ENCODE results near the gene SLC22A31. TPM values are rescaled to one million over a fixed set of nuclear protein-coding genes. Genes with fewer than 3 reads are reported as not detected.

Gene SLC22A31
- total RNA-seq, 2 donors from 2014 or later = 0.81 TPM; not detected in 1

DNA sequence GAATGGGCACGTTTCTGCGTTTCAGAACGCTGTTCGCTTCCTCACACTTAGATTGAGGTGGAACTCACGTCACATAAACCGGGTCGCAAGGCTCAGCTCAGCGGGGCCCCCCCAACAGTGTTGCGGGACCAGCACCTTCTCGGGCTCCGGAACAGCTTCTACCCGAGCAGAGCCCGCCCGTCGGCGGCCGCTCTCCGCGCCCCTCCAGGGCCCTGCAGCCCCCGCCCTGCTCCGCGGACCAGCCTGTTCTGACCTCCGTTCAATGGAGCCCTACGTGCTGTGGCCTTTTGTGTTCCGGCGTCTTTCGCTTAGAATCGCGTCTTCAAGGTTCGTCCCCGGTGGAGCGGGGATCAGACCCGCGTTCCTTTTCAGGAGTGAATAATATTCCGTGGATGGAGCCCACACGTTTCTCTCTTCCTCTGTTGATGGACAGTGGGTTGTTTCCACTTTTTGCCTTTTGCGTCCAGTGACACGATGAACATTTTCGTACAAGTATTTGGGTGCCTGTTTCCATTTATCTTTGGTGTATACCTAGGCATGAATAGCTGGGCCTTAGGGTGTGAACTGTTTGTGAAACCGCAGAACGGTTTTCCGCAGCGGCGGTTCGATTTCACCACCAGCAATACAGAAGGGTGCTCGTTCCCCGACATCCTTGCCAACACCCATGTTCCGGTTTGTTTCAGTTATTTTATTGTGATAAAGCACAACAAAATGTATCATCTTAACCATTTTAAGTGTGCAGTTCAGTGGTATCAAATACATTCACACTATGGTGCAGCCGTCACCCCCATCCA, 2.3 kb upstream of the SLC22A31 start:
- peaks cover 10% of the 10 kb centered on the region for H3K27me3 ChIP-seq (replicated peaks; ENCODE audit: insufficient read depth)
- H3K9me3 ChIP-seq = no peaks in the 10 kb centered on the region
- ATAC-seq (ENCODE audit: insufficient number of reproducible peaks, low FRiP score, low read depth) = no peak
- peak overlapping the region; percentile 51 for H3K4me3 ChIP-seq
- H3K4me1 ChIP-seq (ENCODE audit: control insufficient read depth in 1 of 2, low read depth in 2 of 2) = peaks cover 9 to 10% of the 10 kb centered on the region in 2 donors
- DNase-seq (ENCODE audit: low spot score) = no peak
- no peak overlapping the region for H3K27ac ChIP-seq
- no peaks in the 10 kb centered on the region for H3K36me3 ChIP-seq
- TF ChIP-seq, protein P1, sequence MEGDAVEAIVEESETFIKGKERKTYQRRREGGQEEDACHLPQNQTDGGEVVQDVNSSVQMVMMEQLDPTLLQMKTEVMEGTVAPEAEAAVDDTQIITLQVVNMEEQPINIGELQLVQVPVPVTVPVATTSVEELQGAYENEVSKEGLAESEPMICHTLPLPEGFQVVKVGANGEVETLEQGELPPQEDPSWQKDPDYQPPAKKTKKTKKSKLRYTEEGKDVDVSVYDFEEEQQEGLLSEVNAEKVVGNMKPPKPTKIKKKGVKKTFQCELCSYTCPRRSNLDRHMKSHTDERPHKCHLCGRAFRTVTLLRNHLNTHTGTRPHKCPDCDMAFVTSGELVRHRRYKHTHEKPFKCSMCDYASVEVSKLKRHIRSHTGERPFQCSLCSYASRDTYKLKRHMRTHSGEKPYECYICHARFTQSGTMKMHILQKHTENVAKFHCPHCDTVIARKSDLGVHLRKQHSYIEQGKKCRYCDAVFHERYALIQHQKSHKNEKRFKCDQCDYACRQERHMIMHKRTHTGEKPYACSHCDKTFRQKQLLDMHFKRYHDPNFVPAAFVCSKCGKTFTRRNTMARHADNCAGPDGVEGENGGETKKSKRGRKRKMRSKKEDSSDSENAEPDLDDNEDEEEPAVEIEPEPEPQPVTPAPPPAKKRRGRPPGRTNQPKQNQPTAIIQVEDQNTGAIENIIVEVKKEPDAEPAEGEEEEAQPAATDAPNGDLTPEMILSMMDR (IDR thresholded peaks at IDR 0.05) = no peak

DNA sequence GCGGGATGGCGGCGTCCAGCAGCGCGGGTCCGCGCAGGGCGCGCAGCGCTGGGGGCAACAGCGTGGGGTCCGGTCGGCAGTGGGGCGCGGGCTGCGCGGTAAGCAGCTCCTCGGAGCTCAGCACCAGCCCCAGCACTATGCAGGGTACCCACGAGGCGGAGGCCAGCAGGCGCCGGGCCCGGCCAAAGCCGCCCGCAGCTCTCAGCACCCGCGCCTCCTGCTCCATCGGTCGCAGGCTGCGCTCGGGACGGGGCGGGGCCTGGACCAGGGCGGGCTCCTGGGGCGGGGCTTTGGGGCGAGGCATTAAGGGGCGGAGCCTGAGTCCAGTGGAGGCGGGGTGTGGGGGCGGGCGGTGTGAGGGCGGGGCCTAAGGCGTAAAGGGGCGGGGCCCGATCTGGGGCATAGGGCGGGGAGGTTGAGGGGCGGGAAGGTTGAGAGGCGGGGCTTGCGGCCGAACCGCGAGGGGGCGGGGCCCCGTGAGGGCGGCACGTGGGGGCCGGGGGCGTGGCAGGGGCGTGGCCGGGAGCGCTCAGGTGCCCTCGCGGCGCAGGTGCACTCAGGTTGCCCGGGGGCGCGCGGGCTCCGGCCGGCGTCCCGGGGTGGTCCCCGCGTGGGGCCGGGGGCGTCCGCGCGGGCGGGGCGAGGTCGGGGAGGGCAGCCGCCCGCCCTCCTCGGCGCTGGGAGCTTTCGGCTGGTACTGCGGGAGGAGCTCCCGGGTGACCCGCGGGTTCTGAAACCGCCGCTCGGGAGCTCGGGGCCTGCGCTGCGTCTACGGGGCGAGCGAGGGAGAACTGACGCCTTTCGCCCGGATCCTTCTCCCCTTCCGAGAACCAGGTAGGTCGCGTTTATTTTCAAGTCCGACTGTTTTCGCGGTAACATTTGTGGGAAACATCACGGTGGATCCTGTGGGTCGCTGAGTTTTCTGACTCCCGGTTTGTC, 1.4 kb upstream of the SLC22A31 start:
- Histone ChIP-seq H3K9me3 (no peaks in the 10 kb centered on the region), H3K4me1 (ENCODE audit: control insufficient read depth in 1 of 2, low read depth in 2 of 2) (peaks cover 9 to 10% of the 10 kb centered on the region in 2 donors), H3K27me3 (replicated peaks; ENCODE audit: insufficient read depth) (peaks cover 10% of the 10 kb centered on the region), H3K36me3 (no peaks in the 10 kb centered on the region), H3K4me3 (peak overlapping the region; percentile 51), H3K27ac (no peak overlapping the region)
- TF ChIP-seq, protein P1 (IDR thresholded peaks at IDR 0.05) = no peak
- no peak for DNase-seq (ENCODE audit: low spot score)
- no peak for ATAC-seq (ENCODE audit: insufficient number of reproducible peaks, low FRiP score, low read depth)

GRCh38 chr16:89200850-89201411, 594 bp upstream of the SLC22A31 start:
- Histone ChIP-seq H3K4me3 (peak overlapping the region; percentile 51), H3K4me1 (ENCODE audit: control insufficient read depth in 1 of 2, low read depth in 2 of 2) (peaks cover 9 to 10% of the 10 kb centered on the region in 2 donors), H3K27me3 (replicated peaks; ENCODE audit: insufficient read depth) (peaks cover 10% of the 10 kb centered on the region), H3K36me3 (no peaks in the 10 kb centered on the region), H3K9me3 (no peaks in the 10 kb centered on the region), H3K27ac (no peak overlapping the region)
- TF ChIP-seq, protein P1 (IDR thresholded peaks at IDR 0.05) = no peak
- ATAC-seq (ENCODE audit: insufficient number of reproducible peaks, low FRiP score, low read depth) (no peak), DNase-seq (ENCODE audit: low spot score) (no peak)

GRCh38 chr16:89199241-89200123, 855 bp downstream of the SLC22A31 start:
- DNase-seq (ENCODE audit: low spot score) (no peak), ATAC-seq (ENCODE audit: insufficient number of reproducible peaks, low FRiP score, low read depth) (no peak)
- TF ChIP-seq, protein P1 (IDR thresholded peaks at IDR 0.05) = no peak
- H3K36me3 ChIP-seq = no peaks in the 10 kb centered on the region
- H3K9me3 ChIP-seq = no peaks in the 10 kb centered on the region
- H3K27ac ChIP-seq = no peak overlapping the region
- H3K4me1 ChIP-seq (ENCODE audit: control insufficient read depth in 1 of 2, low read depth in 2 of 2) = peaks cover 9 to 10% of the 10 kb centered on the region in 2 donors
- H3K4me3 ChIP-seq = no peak overlapping the region
- peaks cover 10% of the 10 kb centered on the region for H3K27me3 ChIP-seq (replicated peaks; ENCODE audit: insufficient read depth)

Data from thoracic aorta (tissue), 2 donors.